HCT116 (cell line): ENCODE measurements around the gene ARHGEF19. TPM values are rescaled to one million over a fixed set of nuclear protein-coding genes. Genes with fewer than 3 reads are reported as not detected.

Experiments
- ATAC-seq: fragments of 200-7000 bp; cut with Tn5 transposase; 2 replicates; pipeline ENCODE4 v1.9.1; 2020; ENCODE audit warnings: mild to moderate bottlenecking, moderate library complexity
- Bru-seq: library from RNA; stranded (reverse); fragments of 400-500 nt; gene quantifications from one replicate; lab custom pipeline; 2021; lab: Mats Ljungman, UMichigan
- BruChase-seq, 2 experiments: library from RNA; stranded (reverse); fragments of 400-500 nt; gene quantifications; one replicate each; lab custom pipeline; 2021; lab: Mats Ljungman, UMichigan
- BruUV-seq: library from RNA; stranded (reverse); fragments of 400-500 nt; replicated peaks from 2 replicates; lab custom pipeline; 2021; lab: Mats Ljungman, UMichigan
- CTCF ChIA-PET: fragments of 300-600 bp; sonication (Branson Sonifier 250); formaldehyde crosslinking; loops from one replicate; lab custom pipeline; 2021; ENCODE audit warnings: antibody characterized with exemption; lab: Charles Lee
- POLR2A ChIA-PET: fragments of 300-600, 350-600 bp; sonication (Branson Sonifier 250); formaldehyde crosslinking; loops from one replicate; lab custom pipeline; 2021; ENCODE audit warnings: antibody characterized with exemption; lab: Charles Lee
- RAD21 ChIA-PET, 2 experiments: fragments of 300-600 bp; sonication (Branson Sonifier 250); formaldehyde crosslinking; loops; one replicate each; lab custom pipeline; 2023; ENCODE audit warnings: low total read pairs in 2 of 2; ENCODE audit not compliant: uncharacterized antibody in 2 of 2, unreplicated experiment in 2 of 2, low non-redundant PET in 1 of 2; lab: Charles Lee
- DNase-seq: peaks from one replicate; pipeline ENCODE4 v3.0.0-alpha.2; 2010; ENCODE audit warnings: low read depth, low spot score
- H2AFZ ChIP-seq: fragments of 200-600 bp; shearing (Covaris generic), sonication (generic); 2 replicates; pipeline ENCODE4 v1.6.1; 2017; ENCODE audit warnings: low read depth, mixed run types, mixed read lengths, antibody characterized with exemption, low read length; ENCODE audit not compliant: poor library complexity, severe bottlenecking
- H3K27ac ChIP-seq: 2 replicates; pipeline ENCODE4 v1.5.1; 2012; ENCODE audit warnings: low read depth, low read length
- H3K27me3 ChIP-seq: fragments of 200-600 bp; sonication (generic); 2 replicates; pipeline ENCODE4 v1.6.1; 2016; ENCODE audit warnings: mixed run types, low read length, mixed read lengths; ENCODE audit not compliant: insufficient read depth
- H3K36me3 ChIP-seq, 2 experiments: fragments of 200-500 bp in 1 of 2; fragments of 200-600 bp in 1 of 2; sonication (Bioruptor generic) in 1 of 2; sonication (generic) in 1 of 2; 2 replicates each; pipeline versions ENCODE4 v1.5.1 to v1.6.1; 2014 to 2016; ENCODE audit warnings: low read length in 2 of 2, inconsistent platforms in 1 of 2, mixed read lengths in 1 of 2, mixed run types in 1 of 2; ENCODE audit not compliant: insufficient read depth in 2 of 2, control insufficient read depth in 1 of 2
- H3K4me1 ChIP-seq, 2 experiments: fragments of 200-600 bp in 1 of 2; sonication (generic) in 1 of 2; 2 replicates each; pipeline versions ENCODE4 v1.5.1 to v1.6.1; 2012 to 2017; ENCODE audit warnings: low read length in 2 of 2, inconsistent platforms in 1 of 2, mild to moderate bottlenecking in 1 of 2, mixed read lengths in 1 of 2, mixed run types in 1 of 2, moderate library complexity in 1 of 2; ENCODE audit not compliant: insufficient read depth in 2 of 2, control insufficient read depth in 1 of 2
- H3K4me2 ChIP-seq: fragments of 200-600 bp; sonication (generic); 2 replicates; pipeline ENCODE4 v1.6.1; 2017; ENCODE audit warnings: mixed run types, low read length, mixed read lengths
- H3K4me3 ChIP-seq, 2 experiments: fragments of 200-600 bp in 1 of 2; sonication (generic) in 1 of 2; replicated peaks in 1 of 2; 2 replicates each; pipeline ENCODE4 v1.5.1; 2011 to 2016; ENCODE audit warnings: low read length in 2 of 2, control low read depth in 1 of 2, low read depth in 1 of 2, mild to moderate bottlenecking in 1 of 2, mixed read lengths in 1 of 2, mixed run types in 1 of 2
- H3K79me2 ChIP-seq: fragments of 200-600 bp; sonication (generic); 2 replicates; pipeline ENCODE4 v1.6.1; 2017; ENCODE audit warnings: mild to moderate bottlenecking, mixed run types, low read length, moderate library complexity, mixed read lengths; ENCODE audit not compliant: insufficient read depth
- H3K9ac ChIP-seq: fragments of 200-600 bp; sonication (generic); 2 replicates; pipeline ENCODE4 v1.6.1; 2016; ENCODE audit warnings: low read length, mixed read lengths
- H3K9me2 ChIP-seq: fragments of 200-600 bp; sonication (generic), shearing (Covaris generic); 2 replicates; pipeline ENCODE4 v1.6.1; 2017; ENCODE audit warnings: mixed run types, mild to moderate bottlenecking, moderate library complexity; ENCODE audit not compliant: insufficient read depth
- H3K9me3 ChIP-seq, 2 experiments: fragments of 200-500 bp in 1 of 2; fragments of 200-600 bp in 1 of 2; sonication (Bioruptor generic) in 1 of 2; sonication (generic) in 1 of 2; 2 replicates each; pipeline ENCODE4 v1.6.1; 2014 to 2017; ENCODE audit warnings: low read length in 2 of 2, mixed read lengths in 2 of 2, inconsistent platforms in 1 of 2, low read depth in 1 of 2, mild to moderate bottlenecking in 1 of 2, mixed run types in 1 of 2, moderate library complexity in 1 of 2; ENCODE audit not compliant: control insufficient read depth in 1 of 2, insufficient read depth in 1 of 2
- H4K20me1 ChIP-seq: fragments of 200-600 bp; sonication (generic), shearing (Covaris generic); 2 replicates; pipeline ENCODE4 v1.6.1; 2017; ENCODE audit warnings: mixed run types, mild to moderate bottlenecking, moderate library complexity; ENCODE audit not compliant: insufficient read depth
- CBX3 ChIP-seq: IDR thresholded peaks from 2 replicates; pipeline ENCODE4 v1.6.1; 2012; ENCODE audit warnings: low read depth
- EGR1 ChIP-seq: IDR thresholded peaks from 2 replicates; pipeline ENCODE4 v1.6.1; 2012; ENCODE audit warnings: low read depth
- ELF1 ChIP-seq: IDR thresholded peaks from 2 replicates; pipeline ENCODE4 v1.6.1; 2012; ENCODE audit warnings: low read depth, borderline replicate concordance
- EZH2phosphoT487 ChIP-seq: fragments of 200-600 bp; IDR thresholded peaks from 2 replicates; pipeline ENCODE4 v1.6.1; 2018; ENCODE audit warnings: antibody characterized with exemption, borderline replicate concordance
- JUND ChIP-seq: IDR thresholded peaks from 2 replicates; pipeline ENCODE4 v1.6.1; 2012
- POLR2A ChIP-seq: IDR thresholded peaks from 2 replicates; pipeline ENCODE4 v1.7.0; 2011; ENCODE audit warnings: borderline replicate concordance; ENCODE audit not compliant: insufficient read depth, insufficient read length; ENCODE audit errors: extremely low read depth
- POLR2AphosphoS5 ChIP-seq: IDR thresholded peaks from 2 replicates; pipeline ENCODE4 v1.6.1; 2011; ENCODE audit warnings: mild to moderate bottlenecking, low read depth, low read length, moderate library complexity
- SP1 ChIP-seq: IDR thresholded peaks from 2 replicates; pipeline ENCODE4 v1.6.1; 2012; ENCODE audit warnings: low read depth
- intact Hi-C: fragments of 100-400 bp; cut with micrococcal nuclease; formaldehyde crosslinking; loops from 2 replicates; pipeline ENCODE4 v1.10.0; 2022
- long read RNA-seq: library from polyadenylated mRNA; unstranded; transcript quantifications from one replicate; pipeline ENCODE4 v2.0.0, GENCODE V29; 2021; ENCODE audit not compliant: unreplicated experiment
- polyA plus RNA-seq: library from polyadenylated mRNA; unstranded; fragments of >200 nt; gene quantifications from 2 replicates; pipeline ENCODE4 v1.2.1, GENCODE V29; 2012; ENCODE audit warnings: missing spikeins
- total RNA-seq: library from RNA; stranded (reverse); gene quantifications from one replicate; pipeline ENCODE4 v1.2.1, GENCODE V29; 2021; ENCODE audit not compliant: unreplicated experiment
- TF ChIP-seq, protein P1 (sequence below): IDR thresholded peaks from 2 replicates; pipeline ENCODE4 v1.6.1; 2012; ENCODE audit warnings: low read depth
- TF ChIP-seq, protein P2 (sequence below): IDR thresholded peaks from 2 replicates; pipeline ENCODE4 v1.6.1; 2012
- TF ChIP-seq, protein P3 (sequence below), 3 experiments: fragments of 200-600 bp in 1 of 3; sonication (generic) in 1 of 3; IDR thresholded peaks in 2 of 3; conservative IDR thresholded peaks in 1 of 3; 2 replicates each; pipeline ENCODE4 v1.5.1; 2012 to 2017; ENCODE audit warnings: low read depth in 2 of 3, low read length in 2 of 3, antibody characterized with exemption in 1 of 3, borderline replicate concordance in 1 of 3, control low read depth in 1 of 3, mild to moderate bottlenecking in 1 of 3, mixed read lengths in 1 of 3, mixed run types in 1 of 3, moderate library complexity in 1 of 3; ENCODE audit not compliant: insufficient read depth in 1 of 3

ARHGEF19 gene
- total RNA-seq: 59.7 TPM
- polyA plus RNA-seq: 47.5 and 50.2 TPM in 2 replicates
- Bru-seq, nascent RNA: percentile 72 among the genes with signal in this experiment
- BruChase-seq, experiment 1, labeled RNA remaining after a 6-hour chase: percentile 83 among the genes with signal in this experiment
- percentile 86 among the genes with signal in this experiment for BruChase-seq, experiment 2, labeled RNA remaining after a 2-hour chase
- long read RNA-seq, transcript ARHGEF19-201 (16 exons, 3,029 nt): major isoform, 15 of 145 reads
- long read RNA-seq, partial matches to known transcripts: 87 of 145 reads
- long read RNA-seq, other reads (novel, unspliced or antisense): 43 of 145 reads

DNA sequence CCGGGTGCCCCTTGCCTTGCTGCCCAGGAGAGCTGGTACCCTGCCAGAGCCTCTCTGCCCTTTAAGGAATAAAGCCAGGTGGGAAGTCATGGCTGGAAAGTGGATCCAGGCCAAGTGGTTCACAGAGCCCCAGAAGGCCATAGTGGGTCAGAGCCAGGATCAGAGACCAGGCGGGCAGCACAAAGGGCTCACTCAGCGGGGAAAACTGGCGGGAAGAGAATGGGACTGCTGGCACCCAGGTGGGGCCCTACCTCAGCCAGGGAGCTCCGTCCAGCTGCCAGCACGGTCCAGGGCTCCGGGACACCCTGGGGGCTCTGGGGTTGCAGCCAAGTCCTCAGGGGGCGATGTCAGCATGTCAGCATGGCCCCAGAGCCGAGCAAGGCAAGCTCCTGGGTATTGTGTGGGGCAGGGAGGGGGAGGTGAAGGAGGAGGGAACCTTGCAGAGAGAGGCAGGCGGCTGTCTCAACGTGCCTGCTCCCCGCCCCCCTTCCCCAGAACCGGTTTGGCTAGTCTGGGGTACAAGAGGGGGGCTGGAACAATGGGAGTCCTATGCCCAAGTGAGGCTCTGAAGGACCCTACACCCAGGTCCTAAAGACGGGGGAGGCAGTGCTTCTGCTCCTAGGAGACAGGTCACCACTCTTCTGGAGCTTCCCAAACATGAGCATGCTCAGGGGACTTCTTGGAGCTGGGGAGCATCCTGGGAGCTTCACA, at the start of gene ARHGEF19:
ARHGEF19 (minus strand) TSS at position 402 of the 711 bp plus-strand sequence. CDS start 3,598 bp downstream, outside the sequence.
- Histone ChIP-seq H3K27me3 (no peaks in the 10 kb centered on the region), H3K9ac (peak within 1 kb of the TSS; percentile 71), H3K27ac (peak within 1 kb of the TSS; percentile 75), H3K9me3 (no peaks in the 10 kb centered on the region), H3K36me3 (no peaks in the 10 kb centered on the region), H3K79me2 (no peaks in the 10 kb centered on the region; the same call in 1 of the 2 replicates), H3K4me3 (peak within 1 kb of the TSS; percentile 46 to 63), H4K20me1 (no peaks in the 10 kb centered on the region), H2AFZ (no peak within 1 kb of the TSS), H3K9me2 (no peaks in the 10 kb centered on the region), H3K4me1 (peaks cover 45 to 81% of the 10 kb centered on the region in 2 experiments), H3K4me2 (peak within 1 kb of the TSS; percentile 95)
- ATAC-seq: peak; percentile 25
- no peak for DNase-seq
- TF ChIP-seq ELF1 (no peak), POLR2AphosphoS5 (peak; percentile 41; the same call in 1 of the 2 replicates)
- ChIA-PET POLR2A (interaction anchor here (1.1 kb wide), 1 partner anchor 37 kb away, joined by 3 read pairs; no protein-coding TSS in a partner anchor), CTCF (interaction anchor here (0.5 to 1.0 kb wide), 2 partner anchors 62 to 130 kb away, joined by 3 to 5 read pairs; no protein-coding TSS in a partner anchor), RAD21 (no interaction called here)
- intact Hi-C loops: no loop called here
- BruUV-seq: TSS peak; percentile 39

DNA sequence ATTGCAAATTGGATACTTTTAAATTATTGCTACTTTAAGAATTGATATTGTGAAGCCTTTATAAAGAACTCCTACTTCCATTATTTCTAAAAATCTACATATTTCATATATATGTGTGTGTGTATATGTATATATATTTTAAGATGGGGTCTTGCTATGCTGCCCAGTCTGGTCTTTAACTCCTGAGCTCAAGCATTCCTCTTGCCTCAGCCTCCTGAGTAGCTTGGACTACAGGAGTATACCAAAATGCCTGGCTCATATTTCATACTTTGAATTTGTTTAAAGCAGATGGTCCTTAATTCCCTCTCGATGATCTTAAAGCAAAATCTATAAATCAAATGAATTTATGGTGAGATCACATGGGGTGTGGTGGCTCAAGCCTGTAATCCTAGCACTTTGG, 49.6 kb upstream of the ARHGEF19 start:
- CTCF ChIA-PET: interaction anchor here (1.0 kb wide), 1 partner anchor 14 kb away, joined by 3 read pairs; no protein-coding TSS in a partner anchor
- H3K9me2 ChIP-seq: no peaks in the 10 kb centered on the region
- peaks cover 8 to 12% of the 10 kb centered on the region in 2 experiments; a peak in 3 of 4 replicates for H3K4me1 ChIP-seq
- no peaks in the 10 kb centered on the region for H3K36me3 ChIP-seq
- RAD21 ChIA-PET: no interaction called here
- no peak overlapping the region for H2AFZ ChIP-seq
- no peaks in the 10 kb centered on the region for H3K27me3 ChIP-seq
- ATAC-seq (no peak), DNase-seq (no peak)
- H4K20me1 ChIP-seq: no peaks in the 10 kb centered on the region
- H3K79me2 ChIP-seq: 0 out of 2 replicates have a peak, but pooled peaks cover 4% of the 10 kb centered on the region
- no peak overlapping the region for H3K4me2 ChIP-seq
- intact Hi-C loops: no loop called here
- no peak overlapping the region for H3K9ac ChIP-seq
- H3K4me3 ChIP-seq: no peak overlapping the region
- BruUV-seq: no TSS peak
- no peak overlapping the region for H3K27ac ChIP-seq
- no peaks in the 10 kb centered on the region for H3K9me3 ChIP-seq
- POLR2A ChIA-PET: no interaction called here
- TF ChIP-seq JUND (no peak), POLR2AphosphoS5 (no peak), EZH2phosphoT487 (no peak), SP1 (no peak), POLR2A (no peak), CBX3 (no peak), EGR1 (no peak)
- TF ChIP-seq, protein P1, sequence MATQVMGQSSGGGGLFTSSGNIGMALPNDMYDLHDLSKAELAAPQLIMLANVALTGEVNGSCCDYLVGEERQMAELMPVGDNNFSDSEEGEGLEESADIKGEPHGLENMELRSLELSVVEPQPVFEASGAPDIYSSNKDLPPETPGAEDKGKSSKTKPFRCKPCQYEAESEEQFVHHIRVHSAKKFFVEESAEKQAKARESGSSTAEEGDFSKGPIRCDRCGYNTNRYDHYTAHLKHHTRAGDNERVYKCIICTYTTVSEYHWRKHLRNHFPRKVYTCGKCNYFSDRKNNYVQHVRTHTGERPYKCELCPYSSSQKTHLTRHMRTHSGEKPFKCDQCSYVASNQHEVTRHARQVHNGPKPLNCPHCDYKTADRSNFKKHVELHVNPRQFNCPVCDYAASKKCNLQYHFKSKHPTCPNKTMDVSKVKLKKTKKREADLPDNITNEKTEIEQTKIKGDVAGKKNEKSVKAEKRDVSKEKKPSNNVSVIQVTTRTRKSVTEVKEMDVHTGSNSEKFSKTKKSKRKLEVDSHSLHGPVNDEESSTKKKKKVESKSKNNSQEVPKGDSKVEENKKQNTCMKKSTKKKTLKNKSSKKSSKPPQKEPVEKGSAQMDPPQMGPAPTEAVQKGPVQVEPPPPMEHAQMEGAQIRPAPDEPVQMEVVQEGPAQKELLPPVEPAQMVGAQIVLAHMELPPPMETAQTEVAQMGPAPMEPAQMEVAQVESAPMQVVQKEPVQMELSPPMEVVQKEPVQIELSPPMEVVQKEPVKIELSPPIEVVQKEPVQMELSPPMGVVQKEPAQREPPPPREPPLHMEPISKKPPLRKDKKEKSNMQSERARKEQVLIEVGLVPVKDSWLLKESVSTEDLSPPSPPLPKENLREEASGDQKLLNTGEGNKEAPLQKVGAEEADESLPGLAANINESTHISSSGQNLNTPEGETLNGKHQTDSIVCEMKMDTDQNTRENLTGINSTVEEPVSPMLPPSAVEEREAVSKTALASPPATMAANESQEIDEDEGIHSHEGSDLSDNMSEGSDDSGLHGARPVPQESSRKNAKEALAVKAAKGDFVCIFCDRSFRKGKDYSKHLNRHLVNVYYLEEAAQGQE: no peak
- TF ChIP-seq, protein P2, sequence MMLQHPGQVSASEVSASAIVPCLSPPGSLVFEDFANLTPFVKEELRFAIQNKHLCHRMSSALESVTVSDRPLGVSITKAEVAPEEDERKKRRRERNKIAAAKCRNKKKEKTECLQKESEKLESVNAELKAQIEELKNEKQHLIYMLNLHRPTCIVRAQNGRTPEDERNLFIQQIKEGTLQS: no peak
- TF ChIP-seq, protein P3, sequence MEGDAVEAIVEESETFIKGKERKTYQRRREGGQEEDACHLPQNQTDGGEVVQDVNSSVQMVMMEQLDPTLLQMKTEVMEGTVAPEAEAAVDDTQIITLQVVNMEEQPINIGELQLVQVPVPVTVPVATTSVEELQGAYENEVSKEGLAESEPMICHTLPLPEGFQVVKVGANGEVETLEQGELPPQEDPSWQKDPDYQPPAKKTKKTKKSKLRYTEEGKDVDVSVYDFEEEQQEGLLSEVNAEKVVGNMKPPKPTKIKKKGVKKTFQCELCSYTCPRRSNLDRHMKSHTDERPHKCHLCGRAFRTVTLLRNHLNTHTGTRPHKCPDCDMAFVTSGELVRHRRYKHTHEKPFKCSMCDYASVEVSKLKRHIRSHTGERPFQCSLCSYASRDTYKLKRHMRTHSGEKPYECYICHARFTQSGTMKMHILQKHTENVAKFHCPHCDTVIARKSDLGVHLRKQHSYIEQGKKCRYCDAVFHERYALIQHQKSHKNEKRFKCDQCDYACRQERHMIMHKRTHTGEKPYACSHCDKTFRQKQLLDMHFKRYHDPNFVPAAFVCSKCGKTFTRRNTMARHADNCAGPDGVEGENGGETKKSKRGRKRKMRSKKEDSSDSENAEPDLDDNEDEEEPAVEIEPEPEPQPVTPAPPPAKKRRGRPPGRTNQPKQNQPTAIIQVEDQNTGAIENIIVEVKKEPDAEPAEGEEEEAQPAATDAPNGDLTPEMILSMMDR (IDR thresholded peaks at IDR 0.05 in 2 of 3, conservative IDR thresholded peaks at IDR 0.05 in 1 of 3; ENCODE audit: borderline replicate concordance in 1 of 3, insufficient read depth in 1 of 3, low read depth in 2 of 3, low read length in 2 of 3): no peak
